Thyroid gland (tissue), 4 donors: ENCODE data around the gene C1orf87.

Source experiments
- POLR2A ChIP-seq, 2 donors: fragments of 450-650 bp; IDR thresholded peaks; one replicate each; pipeline ENCODE4 v1.6.1; 2017; ENCODE audit warnings: antibody characterized with exemption in 2 of 2, mild to moderate bottlenecking in 2 of 2, moderate library complexity in 1 of 2
- TF ChIP-seq, protein P1 (sequence below), 6 experiments: fragments of 200-600 bp in 3 of 6; fragments of 450-650 bp in 3 of 6; sonication (generic) in 3 of 6; IDR thresholded peaks; one replicate each; pipeline ENCODE4 v1.5.1; 2016 to 2019; ENCODE audit warnings: antibody characterized with exemption in 6 of 6, mild to moderate bottlenecking in 2 of 6, inconsistent platforms in 1 of 6, moderate library complexity in 1 of 6

DNA sequence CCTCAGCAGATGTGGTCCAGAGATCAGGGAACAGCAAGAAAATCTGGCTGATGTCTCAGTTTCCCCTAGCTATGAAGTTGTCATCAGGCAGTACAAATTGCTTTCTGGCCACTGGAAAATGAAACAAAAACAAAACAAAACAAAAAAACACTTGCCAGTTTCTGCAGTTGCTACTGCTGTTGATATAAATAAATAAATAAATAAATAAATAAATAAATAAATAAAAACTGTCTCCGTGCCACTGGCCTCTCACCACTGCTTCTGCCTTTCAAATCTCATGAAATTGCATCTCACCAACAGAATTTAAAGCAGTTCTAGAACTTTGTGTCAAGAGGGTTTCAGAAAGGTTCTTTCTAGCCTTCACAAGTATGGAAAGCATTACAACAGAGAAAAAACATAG, 62.9 kb downstream of the C1orf87 start:
- TF ChIP-seq, protein P1, sequence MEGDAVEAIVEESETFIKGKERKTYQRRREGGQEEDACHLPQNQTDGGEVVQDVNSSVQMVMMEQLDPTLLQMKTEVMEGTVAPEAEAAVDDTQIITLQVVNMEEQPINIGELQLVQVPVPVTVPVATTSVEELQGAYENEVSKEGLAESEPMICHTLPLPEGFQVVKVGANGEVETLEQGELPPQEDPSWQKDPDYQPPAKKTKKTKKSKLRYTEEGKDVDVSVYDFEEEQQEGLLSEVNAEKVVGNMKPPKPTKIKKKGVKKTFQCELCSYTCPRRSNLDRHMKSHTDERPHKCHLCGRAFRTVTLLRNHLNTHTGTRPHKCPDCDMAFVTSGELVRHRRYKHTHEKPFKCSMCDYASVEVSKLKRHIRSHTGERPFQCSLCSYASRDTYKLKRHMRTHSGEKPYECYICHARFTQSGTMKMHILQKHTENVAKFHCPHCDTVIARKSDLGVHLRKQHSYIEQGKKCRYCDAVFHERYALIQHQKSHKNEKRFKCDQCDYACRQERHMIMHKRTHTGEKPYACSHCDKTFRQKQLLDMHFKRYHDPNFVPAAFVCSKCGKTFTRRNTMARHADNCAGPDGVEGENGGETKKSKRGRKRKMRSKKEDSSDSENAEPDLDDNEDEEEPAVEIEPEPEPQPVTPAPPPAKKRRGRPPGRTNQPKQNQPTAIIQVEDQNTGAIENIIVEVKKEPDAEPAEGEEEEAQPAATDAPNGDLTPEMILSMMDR (IDR thresholded peaks at IDR 0.05), result no peak
- no peak for TF ChIP-seq POLR2A (IDR thresholded peaks at IDR 0.05)
